Activated naive CD4-positive, alpha-beta T cell treated with anti-CD3 and anti-CD28 coated beads, Interleukin-2, amount 50 U/mL, for 16 hours (primary cell): ENCODE results near the gene PHLPP1.

Source experiments
- DNase-seq: peaks from one replicate; pipeline ENCODE4 v3.0.0-alpha.2; 2020

Gene PHLPP1

DNA sequence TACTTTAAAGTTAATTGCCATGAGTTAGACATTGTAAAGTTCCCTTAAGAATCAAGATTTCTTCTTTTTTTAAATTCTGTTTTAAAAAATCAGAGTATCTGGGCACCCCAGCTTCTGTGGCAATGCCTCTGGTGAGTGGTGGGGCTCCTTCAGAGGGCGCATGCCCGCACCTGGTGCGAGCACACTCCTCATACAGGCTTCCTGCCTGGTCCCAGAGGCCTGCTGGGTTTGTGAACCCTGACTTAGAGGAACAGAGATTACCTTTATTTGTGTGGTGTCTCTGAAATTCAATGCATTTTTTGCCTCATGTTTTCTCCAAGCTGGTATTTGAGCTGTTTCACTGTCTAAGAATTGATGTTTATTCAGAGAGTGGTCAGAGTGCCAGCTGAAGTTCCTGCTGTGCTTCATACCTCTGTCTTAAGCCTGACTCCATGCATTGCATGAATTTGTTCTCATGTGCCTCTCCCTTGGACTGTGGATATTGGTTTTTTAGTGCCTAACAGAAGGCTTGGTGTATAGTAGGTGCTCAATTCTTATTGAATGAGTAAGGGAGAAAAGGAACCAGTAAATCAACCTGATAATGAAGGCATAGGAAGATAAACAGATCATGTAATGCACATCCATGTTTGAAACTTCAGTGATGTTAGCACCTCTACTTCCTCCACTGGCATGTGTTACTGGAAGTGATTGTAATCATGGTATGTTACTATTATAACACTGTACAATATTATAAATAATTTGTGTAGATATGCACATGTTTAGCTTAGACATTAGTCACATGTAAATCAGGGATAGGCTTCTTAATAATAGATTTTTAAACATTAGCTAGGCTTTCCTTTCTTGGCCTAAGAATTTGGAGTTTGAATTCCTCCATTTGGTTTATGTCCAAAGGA lies 29.0 kb downstream of the PHLPP1 start:
- no peak for DNase-seq

DNA sequence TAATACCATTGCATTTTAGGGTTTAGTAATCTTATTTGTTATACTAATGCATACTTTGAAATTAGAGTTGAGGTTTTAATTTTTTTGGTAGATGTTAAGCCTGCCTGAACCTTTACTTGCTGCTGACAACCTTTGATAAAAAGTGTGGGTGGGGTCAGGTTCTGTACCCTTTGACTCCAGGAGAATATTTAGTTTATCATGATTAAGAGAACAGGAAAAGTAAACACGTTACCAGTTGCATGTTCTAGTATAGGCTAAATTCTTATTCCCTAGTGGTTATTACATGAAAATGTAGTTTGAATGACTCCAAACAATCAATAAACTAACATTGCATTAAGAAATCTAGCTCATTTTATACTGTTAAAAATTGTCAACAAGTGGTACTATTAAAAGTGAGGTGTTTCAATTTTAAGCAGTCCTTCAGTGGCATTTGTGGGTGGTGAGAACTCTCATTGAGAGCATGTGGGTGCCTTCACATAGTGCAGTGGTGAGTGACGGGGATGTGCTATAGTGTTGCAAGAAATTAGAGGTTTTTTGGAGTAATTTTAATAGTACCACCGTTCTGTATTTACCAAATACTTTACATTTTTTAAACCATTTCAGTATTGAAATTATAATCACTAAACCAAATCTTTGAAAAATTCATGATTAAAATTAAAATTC lies 29.9 kb downstream of the PHLPP1 start:
- DNase-seq: no peak

DNA sequence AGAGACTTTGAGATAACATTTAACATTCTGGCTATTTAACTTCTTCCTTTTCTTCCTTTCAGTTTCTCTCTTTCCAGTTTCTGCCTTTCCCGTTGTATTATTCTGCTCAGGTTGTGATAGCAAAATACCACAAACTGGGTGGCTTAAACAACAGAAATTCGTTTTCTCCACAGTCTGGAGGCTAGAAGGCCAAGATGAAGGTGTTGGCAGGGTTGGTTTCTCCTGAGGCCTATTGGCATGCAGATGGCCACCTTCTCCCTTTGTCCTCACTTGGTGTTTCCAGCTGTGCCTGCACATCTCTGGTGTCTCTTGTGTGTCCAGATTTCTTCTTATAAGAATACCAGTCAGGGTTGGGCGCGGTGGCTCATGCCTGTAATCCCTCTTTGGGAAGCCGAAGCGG lies 34.0 kb downstream of the PHLPP1 start:
- no peak for DNase-seq

DNA sequence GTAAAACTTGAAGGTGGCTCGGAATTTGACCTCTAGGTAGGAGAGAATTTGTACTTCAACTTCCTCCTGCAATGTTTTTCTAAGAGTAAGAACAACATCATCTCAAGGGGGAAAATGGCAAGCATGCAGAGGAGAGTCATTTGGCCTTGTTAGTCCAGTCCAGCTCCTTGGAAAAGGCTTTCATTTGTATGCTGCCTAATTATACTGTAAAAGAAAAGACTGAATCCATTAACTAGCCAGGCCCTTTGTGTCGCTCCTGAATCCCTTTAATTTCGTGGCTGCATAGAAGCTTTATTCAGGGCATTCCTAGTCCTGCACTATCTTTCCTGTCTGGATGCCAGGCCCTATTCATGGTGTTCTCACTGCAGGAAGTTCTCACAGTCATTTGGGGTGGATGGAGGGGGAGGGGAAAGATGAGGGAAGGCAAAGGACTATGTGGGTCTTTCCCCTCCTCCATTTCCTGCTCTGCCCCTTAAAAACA lies 36.0 kb downstream of the PHLPP1 start:
- no peak for DNase-seq

DNA sequence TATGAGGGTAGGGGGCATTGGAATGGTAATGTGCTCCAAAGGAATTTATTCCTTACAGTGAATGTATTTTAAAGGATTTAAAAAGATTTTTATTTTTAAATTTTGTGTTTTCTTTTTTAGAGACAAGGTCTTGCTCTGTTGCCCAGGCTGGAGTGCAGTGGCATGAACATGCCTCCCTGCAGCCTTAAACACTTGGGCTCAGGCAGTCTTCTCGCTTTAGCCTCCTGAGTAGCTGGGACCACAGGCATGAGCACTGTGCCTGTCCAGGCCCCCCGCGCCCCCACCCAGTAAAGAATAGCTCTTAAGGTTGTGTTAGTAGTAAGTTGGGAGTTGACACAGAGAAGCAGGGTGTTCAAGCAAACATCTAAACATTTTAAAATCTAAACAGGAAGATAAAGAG lies 36.6 kb downstream of the PHLPP1 start:
- no peak for DNase-seq

DNA sequence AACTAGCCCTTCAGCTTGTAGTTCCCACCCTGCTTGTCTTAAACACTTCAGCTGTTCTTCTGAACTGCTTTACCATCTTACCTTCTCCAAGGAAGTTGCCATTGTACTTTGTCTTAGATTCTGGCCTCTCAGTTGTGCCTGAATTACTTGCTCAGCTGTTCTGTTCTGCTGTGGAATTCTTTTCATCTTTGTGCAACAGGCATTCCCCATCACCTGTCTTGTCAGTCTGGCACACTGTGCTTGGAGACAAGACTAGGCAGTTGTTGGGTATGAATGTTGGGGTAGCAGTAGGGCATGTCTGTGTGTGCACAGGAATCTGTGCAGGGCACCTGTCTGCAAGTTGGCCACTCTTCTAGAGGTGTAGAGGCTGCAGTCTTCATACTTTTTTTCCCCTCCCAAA lies 38.7 kb downstream of the PHLPP1 start:
- no peak for DNase-seq

DNA sequence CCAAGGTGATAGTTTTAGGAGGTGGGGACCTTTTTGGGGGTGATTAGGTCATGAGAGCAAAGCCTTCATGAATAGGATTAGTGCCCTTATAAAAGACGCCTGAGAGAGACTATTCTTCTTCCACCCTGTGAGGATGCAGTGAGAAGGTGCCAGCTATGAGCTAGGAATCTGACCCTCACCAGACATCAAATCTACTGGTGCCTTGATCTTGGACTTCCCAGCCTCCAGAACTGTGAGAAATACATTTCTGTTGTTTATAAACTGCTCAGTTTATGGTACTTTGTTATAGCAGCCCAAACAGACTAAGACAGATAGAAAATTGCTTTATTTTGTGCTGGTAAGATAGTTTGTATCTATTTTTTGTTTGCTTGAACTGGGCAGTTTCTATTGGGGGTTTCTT lies 40.1 kb downstream of the PHLPP1 start:
- no peak for DNase-seq

DNA sequence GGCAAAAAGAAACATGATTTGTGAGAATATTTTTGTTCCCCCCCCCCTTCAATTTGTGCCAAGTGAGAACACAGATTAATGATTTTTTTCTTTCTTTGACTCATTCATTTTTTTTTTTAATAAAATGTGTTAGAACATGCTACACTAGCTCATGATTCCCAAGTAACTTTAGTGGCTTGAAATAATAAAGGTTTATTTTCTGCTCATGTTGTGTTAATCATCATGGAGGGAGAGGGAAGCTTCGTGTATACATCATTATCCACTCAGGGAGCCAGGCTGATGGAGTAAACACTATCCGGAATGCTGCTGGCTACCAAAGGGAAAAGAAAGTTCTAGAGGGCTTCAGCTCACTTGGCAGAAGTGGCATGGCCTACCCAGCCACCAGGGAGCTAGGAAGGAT lies 40.6 kb downstream of the PHLPP1 start:
- no peak for DNase-seq

DNA sequence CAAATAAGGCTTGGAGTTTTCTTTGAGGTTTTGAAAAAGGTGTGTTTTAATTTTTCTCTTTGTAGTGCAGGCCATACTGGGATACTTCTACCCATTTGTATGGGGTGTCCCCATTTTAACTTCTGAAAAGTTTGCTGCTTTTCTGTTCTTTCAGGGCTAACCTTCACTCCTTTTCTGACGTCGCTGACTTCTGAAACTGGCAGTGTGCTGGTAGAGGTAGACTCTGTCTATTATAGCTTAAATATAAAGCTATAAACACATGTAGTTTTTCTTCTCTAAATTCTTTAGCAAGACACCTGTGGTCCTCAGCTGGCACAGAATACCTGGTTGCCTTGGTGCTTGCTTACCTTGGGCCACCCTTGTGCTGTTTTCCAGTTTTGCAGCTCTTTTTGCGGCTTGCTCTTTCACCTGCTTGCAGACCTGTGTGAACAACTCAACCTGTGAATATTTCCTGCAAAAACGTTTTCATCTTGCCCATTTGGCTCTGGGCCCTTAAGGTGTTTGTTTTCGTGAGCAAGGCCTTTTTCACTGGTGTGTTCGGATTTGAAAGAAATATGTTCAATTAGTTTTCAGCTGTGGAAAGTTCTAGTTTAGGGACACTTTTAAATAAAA lies 42.2 kb downstream of the PHLPP1 start:
- DNase-seq: no peak

DNA sequence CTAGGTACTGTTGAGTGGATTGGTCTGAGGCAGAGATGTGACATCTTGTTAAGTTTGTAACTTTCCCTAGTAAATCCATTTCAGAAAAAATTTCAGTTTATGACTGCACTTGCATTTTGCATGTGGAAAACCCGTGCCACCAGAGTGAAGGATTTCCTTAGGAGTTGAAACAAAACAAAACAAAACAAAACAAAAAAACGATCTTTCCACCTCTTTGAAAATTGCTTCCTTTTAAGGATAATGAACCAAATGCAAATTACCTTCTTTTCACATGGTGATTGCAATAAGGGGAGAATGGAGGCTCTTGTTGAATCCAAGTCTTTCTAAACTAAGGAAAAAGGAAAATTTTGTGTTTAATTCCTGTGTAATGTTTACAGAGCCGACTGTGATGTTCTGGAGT lies 43.2 kb downstream of the PHLPP1 start:
- no peak for DNase-seq

DNA sequence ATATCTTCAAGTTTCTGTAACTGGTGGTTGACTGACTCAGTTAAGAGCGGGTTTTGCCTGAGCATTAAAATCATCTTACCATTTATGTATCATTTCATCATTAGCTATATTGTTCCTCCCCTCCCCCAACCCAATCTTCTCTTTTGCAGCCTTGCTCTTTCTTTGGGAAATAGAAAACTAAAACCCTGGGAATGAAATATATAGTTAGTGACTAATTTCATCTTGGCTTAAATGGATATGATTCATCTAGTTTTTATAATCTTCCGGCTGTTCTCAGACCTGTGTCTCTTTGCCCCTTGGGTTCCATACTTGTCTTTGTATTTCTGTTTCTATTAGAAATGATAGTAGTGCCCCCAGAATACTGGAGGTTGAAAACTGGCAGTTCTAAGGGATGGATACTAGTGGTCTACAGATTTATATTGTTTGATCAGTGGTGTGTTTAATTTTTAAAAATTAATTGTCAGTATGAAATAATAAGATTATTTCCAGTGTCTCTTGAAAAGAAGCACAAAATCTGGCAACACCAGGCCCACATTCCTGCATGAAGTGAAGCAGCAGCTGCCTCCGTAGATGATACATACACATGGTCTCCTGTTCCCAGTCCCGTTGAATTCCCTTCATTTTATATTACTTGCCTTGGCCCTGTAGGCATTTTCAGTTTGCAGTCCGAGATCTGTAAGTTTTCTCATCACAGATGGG lies 44.5 kb downstream of the PHLPP1 start:
- DNase-seq: no peak

DNA sequence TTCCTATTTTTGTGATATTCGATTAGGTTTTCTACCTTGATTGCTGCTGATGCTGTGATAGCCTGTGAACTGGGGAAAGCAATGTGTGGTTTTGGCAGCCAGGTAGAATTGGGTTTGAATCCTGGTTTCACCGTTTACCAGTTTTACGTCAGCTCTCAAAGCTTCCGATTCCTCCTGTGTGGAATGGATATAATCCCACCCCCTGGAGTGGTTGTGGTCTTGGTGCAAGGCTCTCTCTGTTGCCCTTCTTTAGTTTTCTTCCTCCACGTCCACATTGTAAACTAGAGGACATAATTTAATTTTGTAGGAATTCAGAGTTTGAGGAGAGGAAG lies 45.0 kb downstream of the PHLPP1 start:
- DNase-seq: no peak

DNA sequence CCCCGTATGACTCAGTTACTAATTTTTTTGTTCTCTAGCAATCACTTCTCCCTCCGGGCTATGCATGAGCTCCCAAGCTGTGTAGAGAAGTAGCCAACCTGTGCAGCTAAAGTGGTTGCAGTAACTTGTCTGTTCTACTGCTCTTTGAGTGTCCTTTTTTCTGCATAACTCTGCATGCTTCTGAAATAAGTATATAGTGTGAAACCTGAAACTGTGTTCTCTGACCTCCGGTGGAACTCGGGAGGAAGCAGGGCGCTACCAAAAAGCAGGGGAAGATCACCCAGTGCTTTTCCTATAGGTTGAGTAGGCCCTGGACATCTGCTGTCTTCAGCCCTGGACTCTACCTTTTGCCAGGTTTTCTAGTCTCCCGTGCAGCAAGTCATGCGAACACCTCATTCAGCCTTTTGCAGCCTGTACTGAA lies 47.8 kb downstream of the PHLPP1 start:
- DNase-seq: no peak

DNA sequence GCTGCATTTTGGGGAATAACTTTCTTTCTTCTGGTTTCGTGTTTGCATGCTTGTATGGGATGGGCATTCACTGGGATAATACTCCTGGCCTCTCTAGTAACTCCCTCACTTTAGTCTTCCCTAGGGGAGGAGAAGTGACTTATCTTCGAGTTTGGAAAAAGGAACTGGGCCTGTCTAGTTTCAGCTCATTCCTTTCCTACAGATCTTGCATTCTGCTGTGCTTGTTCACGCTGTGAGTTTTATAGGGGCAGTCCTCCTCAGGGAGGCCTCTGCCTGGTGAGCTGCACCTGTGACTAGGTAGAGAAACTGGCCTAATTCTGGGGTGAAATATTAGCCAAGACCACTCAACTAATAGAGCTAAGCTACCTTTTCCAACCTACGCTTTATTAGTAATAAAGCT lies 50.9 kb downstream of the PHLPP1 start:
- DNase-seq: no peak

DNA sequence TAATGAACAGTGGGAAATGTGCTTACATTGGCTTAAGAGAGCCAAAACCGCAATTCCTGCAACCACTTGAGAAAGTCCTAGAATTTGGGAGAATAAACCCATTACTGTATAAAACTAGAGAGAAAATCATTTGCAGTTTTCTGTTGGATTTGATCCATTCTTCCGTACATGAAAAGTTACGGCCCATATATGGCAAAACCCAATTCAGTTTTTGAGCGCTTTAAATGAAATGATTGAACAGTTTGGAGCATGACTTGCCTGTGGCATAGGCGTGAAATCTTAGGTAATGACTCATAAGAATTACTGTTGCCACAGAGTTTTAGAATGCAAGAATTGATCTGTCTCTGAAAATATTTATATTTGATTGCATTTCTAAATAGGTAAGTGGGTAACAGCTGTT lies 52.0 kb downstream of the PHLPP1 start:
- DNase-seq: no peak

DNA sequence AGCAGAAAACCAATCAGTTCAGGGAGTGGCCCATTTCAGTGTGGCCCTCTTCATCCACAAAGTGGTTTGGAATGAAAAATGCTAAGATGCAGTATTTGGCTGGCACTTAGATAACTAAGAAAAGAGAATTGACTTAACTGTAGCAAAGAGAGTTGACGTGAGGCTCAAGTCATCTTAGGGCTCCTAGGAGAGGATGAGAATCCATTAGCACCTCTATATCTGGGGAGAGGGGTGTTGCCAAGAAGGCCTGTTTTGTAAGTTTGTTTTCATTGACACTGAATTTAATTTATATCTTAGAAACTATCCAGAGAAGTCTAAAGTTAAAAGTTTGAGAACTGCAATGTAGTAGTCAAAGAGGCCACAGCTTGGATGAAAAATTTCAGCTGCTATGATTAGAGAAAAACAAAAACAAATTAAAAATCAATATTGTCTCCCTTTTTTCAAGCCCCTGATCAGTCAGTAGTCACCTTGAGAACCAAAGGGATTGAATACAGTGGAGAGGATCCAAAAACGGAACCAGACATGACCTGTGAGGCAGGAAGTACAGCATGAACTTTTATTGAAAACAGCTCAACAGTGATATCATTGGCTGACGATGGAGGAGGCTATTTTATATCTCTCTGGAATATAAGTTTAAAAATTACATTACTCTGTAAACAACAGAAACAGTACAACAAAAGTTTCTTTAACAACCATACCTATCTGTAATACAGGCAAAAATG lies 52.7 kb downstream of the PHLPP1 start:
- no peak for DNase-seq

DNA sequence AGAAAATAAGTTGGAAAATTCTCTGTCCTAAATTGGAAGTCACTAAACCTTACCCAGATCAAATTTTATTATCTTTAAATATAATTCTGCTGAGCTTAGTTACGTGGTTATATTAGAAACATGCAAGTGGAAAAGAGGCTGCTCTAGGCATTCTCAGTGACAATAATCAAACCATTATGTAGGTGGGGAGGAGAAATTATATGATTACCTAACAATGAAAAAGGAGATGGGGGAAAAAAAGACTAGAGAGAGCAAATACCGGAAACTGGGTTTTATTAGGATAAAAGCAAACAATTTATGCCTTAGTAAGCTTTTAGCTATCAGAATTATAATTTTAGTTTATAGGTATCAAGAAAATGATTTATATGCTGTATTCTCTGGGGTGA lies 53.2 kb downstream of the PHLPP1 start:
- DNase-seq: no peak

DNA sequence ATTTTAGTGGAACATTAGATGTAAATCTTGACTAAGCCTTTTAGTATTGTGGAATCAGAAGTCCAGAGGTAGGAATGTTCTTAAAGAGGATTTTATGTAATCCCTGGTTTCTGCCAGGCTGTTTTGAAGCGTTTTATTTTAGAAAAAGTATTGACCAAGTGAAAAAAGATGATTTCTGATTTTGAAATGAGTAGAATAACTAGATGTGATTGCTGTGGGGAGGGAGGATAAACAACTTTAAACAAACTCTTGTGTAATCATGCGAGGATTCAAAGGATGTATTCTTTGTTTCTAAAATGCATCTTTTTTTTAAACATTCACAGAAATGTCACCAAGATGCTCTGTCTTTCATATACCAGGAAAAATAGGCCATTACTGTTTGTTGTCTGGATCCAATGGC lies 53.9 kb downstream of the PHLPP1 start:
- DNase-seq: no peak

DNA sequence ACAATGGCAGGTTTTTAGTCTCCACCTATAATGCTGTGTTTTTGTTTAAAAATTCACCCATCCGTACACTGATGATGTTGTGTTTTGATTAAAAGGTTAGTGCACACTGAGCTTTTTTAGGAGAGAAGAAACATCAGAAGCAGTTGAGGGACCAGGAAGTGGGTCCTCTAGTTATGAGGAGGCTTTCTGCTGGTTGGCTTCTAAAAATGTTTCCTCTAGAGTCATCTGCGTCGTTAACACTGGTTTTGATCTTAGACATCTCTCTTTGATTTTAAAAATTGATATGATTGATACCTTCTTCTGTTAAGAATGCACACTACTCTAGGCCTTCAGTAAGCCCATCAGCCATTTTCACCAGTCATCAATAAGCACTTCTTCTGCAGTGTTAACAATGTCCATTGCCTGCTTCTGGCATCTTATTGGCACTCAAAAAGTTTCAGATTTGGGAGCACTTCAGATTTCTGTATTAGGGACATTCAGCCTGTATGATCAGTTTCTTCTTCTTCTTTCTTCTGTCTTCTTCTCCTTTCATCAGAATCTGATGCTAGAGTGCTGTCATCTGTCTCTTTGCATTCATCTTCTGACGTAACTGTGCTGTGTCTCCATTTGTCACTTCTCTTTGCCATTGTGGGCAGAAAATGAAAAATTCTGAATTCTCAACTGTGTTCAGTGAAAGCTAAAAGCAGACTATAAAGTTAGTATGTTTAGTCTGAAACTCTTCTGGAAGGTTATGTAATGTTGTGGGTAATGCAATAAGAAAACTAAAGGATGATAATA lies 56.3 kb downstream of the PHLPP1 start:
- DNase-seq: no peak

DNA sequence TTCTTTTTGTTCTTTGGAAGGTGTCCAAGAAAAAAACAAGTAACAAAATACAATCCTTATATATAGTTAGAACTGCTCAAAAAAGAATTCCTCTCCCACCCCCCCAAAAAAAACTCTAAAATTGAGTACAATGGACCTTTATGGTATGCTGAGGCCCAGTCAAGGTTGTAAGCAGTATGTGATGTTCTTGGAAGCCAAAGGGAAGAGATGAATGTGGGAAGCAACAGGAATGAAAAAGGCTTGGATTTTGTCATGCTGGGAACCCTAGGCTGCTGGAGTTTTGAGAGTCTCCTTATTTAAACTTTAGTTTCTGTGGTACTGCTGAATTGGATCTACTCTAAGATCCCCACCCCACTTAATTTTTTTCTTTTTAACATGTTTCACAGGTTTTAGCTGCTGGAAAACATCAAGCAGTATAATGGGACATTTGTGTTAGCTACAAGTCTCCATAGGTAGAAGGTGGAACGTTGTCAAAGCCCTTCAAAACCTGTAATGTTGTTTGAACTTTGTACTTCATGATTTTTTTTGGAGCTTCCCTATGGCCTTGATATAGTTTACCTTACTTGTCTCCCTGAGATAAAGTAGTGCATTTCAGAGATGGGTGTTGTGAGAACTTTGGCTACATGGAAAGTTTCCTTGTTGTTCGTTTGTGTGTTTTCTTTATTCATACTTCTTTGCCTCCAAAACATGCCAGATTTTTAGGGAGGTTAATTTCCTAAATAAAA lies 57.7 kb downstream of the PHLPP1 start:
- DNase-seq: no peak

DNA sequence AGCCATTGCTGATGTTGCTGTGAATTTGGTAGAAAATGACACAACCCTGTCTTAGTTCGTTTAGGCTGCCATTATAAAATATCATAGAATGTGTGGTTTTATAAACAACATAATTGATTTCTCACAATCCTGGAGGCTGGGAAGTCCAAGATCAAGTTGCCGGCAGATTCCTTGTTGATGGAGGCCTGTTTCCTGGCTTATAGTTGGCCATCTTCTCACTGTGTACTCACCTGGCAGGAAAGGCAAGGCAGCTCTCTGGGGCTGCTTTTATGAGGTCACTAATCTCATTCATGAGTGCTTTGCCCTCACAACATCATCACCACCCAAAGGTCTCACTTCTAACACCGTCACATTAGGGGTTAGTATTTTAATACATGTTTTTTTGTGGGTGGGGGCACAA lies 58.4 kb downstream of the PHLPP1 start:
- DNase-seq: no peak
